ENCODE results near the gene NTN1.

The NTN1 gene

GRCh38 chr17:9205520-9206409 is 184.5 kb downstream of the NTN1 start:
- H3K4me3 ChIP-seq (ENCODE audit: low read length): no peak overlapping the region
- H3K9me3 ChIP-seq (ENCODE audit: insufficient read depth, low read length): no peaks in the 10 kb centered on the region
- H3K79me2 ChIP-seq (ENCODE audit: low read length): no peaks in the 10 kb centered on the region
- H2AFZ ChIP-seq (ENCODE audit: low read depth, low read length): no peak overlapping the region
- TF ChIP-seq EZH2phosphoT487 (IDR thresholded peaks at IDR 0.05; ENCODE audit: low read depth) (no peak), CTCF (IDR thresholded peaks at IDR 0.05; ENCODE audit: low read depth, low read length) (no peak)
- H3K4me1 ChIP-seq (ENCODE audit: low read length): peaks cover 37% of the 10 kb centered on the region
- H3K4me2 ChIP-seq (ENCODE audit: low read length): no peak overlapping the region
- no peak overlapping the region; the same call in 1 of the 2 replicates for H3K27ac ChIP-seq (ENCODE audit: low read length)
- H3K36me3 ChIP-seq (replicated peaks; ENCODE audit: low read depth, low read length): no peaks in the 10 kb centered on the region
- no peaks in the 10 kb centered on the region for H3K27me3 ChIP-seq (ENCODE audit: low read depth, low read length)
- H4K20me1 ChIP-seq (ENCODE audit: insufficient read depth, low read length): no peaks in the 10 kb centered on the region
- no peak overlapping the region for H3K9ac ChIP-seq (ENCODE audit: low read length)

GRCh38 chr17:9206410-9206703 is 185.0 kb downstream of the NTN1 start:
- H4K20me1 ChIP-seq (ENCODE audit: insufficient read depth, low read length): no peaks in the 10 kb centered on the region
- H3K27ac ChIP-seq (ENCODE audit: low read length): no peak overlapping the region
- TF ChIP-seq EZH2phosphoT487 (IDR thresholded peaks at IDR 0.05; ENCODE audit: low read depth): no peak
- H3K4me3 ChIP-seq (ENCODE audit: low read length): no peak overlapping the region
- H3K9me3 ChIP-seq (ENCODE audit: insufficient read depth, low read length): no peaks in the 10 kb centered on the region
- H3K9ac ChIP-seq (ENCODE audit: low read length): no peak overlapping the region
- peaks cover 31% of the 10 kb centered on the region for H3K4me1 ChIP-seq (ENCODE audit: low read length)
- H3K27me3 ChIP-seq (ENCODE audit: low read depth, low read length): no peaks in the 10 kb centered on the region
- H3K36me3 ChIP-seq (replicated peaks; ENCODE audit: low read depth, low read length): no peaks in the 10 kb centered on the region
- H3K79me2 ChIP-seq (ENCODE audit: low read length): no peaks in the 10 kb centered on the region
- H3K4me2 ChIP-seq (ENCODE audit: low read length): no peak overlapping the region
- H2AFZ ChIP-seq (ENCODE audit: low read depth, low read length): no peak overlapping the region

GRCh38 chr17:9206741-9207332 is 185.5 kb downstream of the NTN1 start:
- no peak for TF ChIP-seq CTCF (IDR thresholded peaks at IDR 0.05; ENCODE audit: low read depth, low read length)
- no peak for TF ChIP-seq EZH2phosphoT487 (IDR thresholded peaks at IDR 0.05; ENCODE audit: low read depth)
- Histone ChIP-seq H3K4me1 (ENCODE audit: low read length) (peaks cover 27% of the 10 kb centered on the region), H3K79me2 (ENCODE audit: low read length) (no peaks in the 10 kb centered on the region), H3K9me3 (ENCODE audit: insufficient read depth, low read length) (no peaks in the 10 kb centered on the region), H3K4me2 (ENCODE audit: low read length) (no peak overlapping the region), H3K9ac (ENCODE audit: low read length) (no peak overlapping the region), H3K27me3 (ENCODE audit: low read depth, low read length) (no peaks in the 10 kb centered on the region), H3K27ac (ENCODE audit: low read length) (no peak overlapping the region), H3K4me3 (ENCODE audit: low read length) (no peak overlapping the region), H2AFZ (ENCODE audit: low read depth, low read length) (no peak overlapping the region), H3K36me3 (replicated peaks; ENCODE audit: low read depth, low read length) (no peaks in the 10 kb centered on the region), H4K20me1 (ENCODE audit: insufficient read depth, low read length) (no peaks in the 10 kb centered on the region)

- H3K9ac ChIP-seq (ENCODE audit: low read length): no peak overlapping the region
- no peaks in the 10 kb centered on the region for H3K79me2 ChIP-seq (ENCODE audit: low read length)
- H3K4me3 ChIP-seq (ENCODE audit: low read length): no peak overlapping the region
- H3K4me2 ChIP-seq (ENCODE audit: low read length): no peak overlapping the region
- H3K27me3 ChIP-seq (ENCODE audit: low read depth, low read length): no peaks in the 10 kb centered on the region
- peaks cover 19% of the 10 kb centered on the region for H3K4me1 ChIP-seq (ENCODE audit: low read length)
- H4K20me1 ChIP-seq (ENCODE audit: insufficient read depth, low read length): no peaks in the 10 kb centered on the region
- H2AFZ ChIP-seq (ENCODE audit: low read depth, low read length): no peak overlapping the region
- no peak for TF ChIP-seq CTCF (IDR thresholded peaks at IDR 0.05; ENCODE audit: low read depth, low read length)
- no peak for TF ChIP-seq EZH2phosphoT487 (IDR thresholded peaks at IDR 0.05; ENCODE audit: low read depth)
- no peaks in the 10 kb centered on the region for H3K9me3 ChIP-seq (ENCODE audit: insufficient read depth, low read length)
- no peak overlapping the region for H3K27ac ChIP-seq (ENCODE audit: low read length)
- no peaks in the 10 kb centered on the region for H3K36me3 ChIP-seq (replicated peaks; ENCODE audit: low read depth, low read length)
Observed at GRCh38 chr17:9208381-9209105, 187.2 kb downstream of the NTN1 start.

Data from OCI-LY3 (cell line).